ENCODE data around the gene MRNIP.

DNA sequence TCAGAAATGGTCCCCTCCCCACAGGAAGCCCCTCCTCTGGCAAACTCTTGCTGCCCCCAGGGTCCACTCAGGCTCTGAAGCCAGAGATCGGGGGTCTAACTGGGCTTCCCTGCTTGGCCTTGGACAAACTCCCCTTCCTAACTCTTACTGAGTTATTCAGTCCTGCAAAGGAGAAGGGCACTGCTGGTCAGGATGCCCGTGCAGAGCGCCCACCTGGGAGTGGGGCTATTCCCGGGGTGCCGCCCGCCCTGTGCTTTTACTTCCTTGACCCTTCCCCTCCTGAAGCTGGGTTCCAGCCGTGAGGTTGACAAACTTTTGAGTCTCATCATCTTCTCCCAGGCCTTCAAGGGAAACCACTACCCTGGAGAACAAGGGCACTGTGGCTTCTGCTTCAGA, 44.1 kb upstream of the MRNIP start:
- TF ChIP-seq, protein P1, sequence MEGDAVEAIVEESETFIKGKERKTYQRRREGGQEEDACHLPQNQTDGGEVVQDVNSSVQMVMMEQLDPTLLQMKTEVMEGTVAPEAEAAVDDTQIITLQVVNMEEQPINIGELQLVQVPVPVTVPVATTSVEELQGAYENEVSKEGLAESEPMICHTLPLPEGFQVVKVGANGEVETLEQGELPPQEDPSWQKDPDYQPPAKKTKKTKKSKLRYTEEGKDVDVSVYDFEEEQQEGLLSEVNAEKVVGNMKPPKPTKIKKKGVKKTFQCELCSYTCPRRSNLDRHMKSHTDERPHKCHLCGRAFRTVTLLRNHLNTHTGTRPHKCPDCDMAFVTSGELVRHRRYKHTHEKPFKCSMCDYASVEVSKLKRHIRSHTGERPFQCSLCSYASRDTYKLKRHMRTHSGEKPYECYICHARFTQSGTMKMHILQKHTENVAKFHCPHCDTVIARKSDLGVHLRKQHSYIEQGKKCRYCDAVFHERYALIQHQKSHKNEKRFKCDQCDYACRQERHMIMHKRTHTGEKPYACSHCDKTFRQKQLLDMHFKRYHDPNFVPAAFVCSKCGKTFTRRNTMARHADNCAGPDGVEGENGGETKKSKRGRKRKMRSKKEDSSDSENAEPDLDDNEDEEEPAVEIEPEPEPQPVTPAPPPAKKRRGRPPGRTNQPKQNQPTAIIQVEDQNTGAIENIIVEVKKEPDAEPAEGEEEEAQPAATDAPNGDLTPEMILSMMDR (conservative IDR thresholded peaks at IDR 0.05; ENCODE audit: low read depth, low read length), result no peak
- TF ChIP-seq EZH2 (IDR thresholded peaks at IDR 0.05; ENCODE audit: low read length, unreplicated experiment), result no peak
